Gastrocnemius medialis (tissue), 4 donors: ENCODE results near the gene RPL28. TPM values are rescaled to one million over a fixed set of nuclear protein-coding genes. Genes with fewer than 3 reads are reported as not detected.
"Not testable (repeated sequence)": the region's sequence is repeated elsewhere in the genome, so short reads cannot be mapped to it uniquely, and the experiment has no call there.

Source experiments
- ATAC-seq, 2 donors: fragments of 150-250 bp; one replicate each; pipeline ENCODE4 v1.9.1; 2016
- DNase-seq, 2 donors: peaks; one replicate each; pipeline ENCODE4 v3.0.0-alpha.2; 2019
- H3K27ac ChIP-seq, 4 donors: fragments of 200-600 bp; sonication (generic); 1 replicate in 1 of 4; 2 replicates in 3 of 4; pipeline ENCODE4 v1.5.1; 2016 to 2018; ENCODE audit warnings: mild to moderate bottlenecking in 2 of 4, moderate library complexity in 1 of 4
- H3K27me3 ChIP-seq, 3 donors: fragments of 200-600 bp; sonication (generic) in 2 of 3; 1 replicate in 1 of 3; 2 replicates in 2 of 3; pipeline versions ENCODE4 v1.5.1 to v1.6.0; 2016 to 2019; ENCODE audit warnings: mild to moderate bottlenecking in 1 of 3, moderate library complexity in 1 of 3
- H3K36me3 ChIP-seq, 2 donors: fragments of 200-600 bp; sonication (generic) in 1 of 2; one replicate each; pipeline ENCODE4 v1.5.1; 2017 to 2018
- H3K4me1 ChIP-seq, 2 donors: fragments of 200-600 bp; sonication (generic) in 1 of 2; one replicate each; pipeline ENCODE4 v1.5.1; 2016 to 2017; ENCODE audit warnings: mild to moderate bottlenecking in 2 of 2
- H3K4me3 ChIP-seq, 4 donors: fragments of 200-600 bp; sonication (generic) in 3 of 4; 1 replicate in 1 of 4; 2 replicates in 3 of 4; pipeline ENCODE4 v1.5.1; 2016 to 2019; ENCODE audit warnings: mild to moderate bottlenecking in 2 of 4
- H3K9me3 ChIP-seq, 3 donors: fragments of 200-600 bp; sonication (generic) in 2 of 3; 1 replicate in 1 of 3; 2 replicates in 2 of 3; pipeline ENCODE4 v1.5.1; 2016 to 2019
- POLR2A ChIP-seq, 2 donors: fragments of 450-650 bp; IDR thresholded peaks; one replicate each; pipeline ENCODE4 v1.6.1; 2017; ENCODE audit warnings: antibody characterized with exemption in 2 of 2, mild to moderate bottlenecking in 2 of 2, moderate library complexity in 2 of 2
- in situ Hi-C, 4 donors: fragments of 200-750 bp; cut with MboI; loops; one replicate each; pipeline versions ENCODE4 v1.15.0 to v1.8.0; 2017; ENCODE audit warnings: low sequenced_read_pairs in 4 of 4
- intact Hi-C: fragments of 100-400 bp; cut with DNase I; formaldehyde crosslinking; loops from one replicate; pipeline ENCODE4 v1.15.1; 2023; ENCODE audit warnings: low total_unique reads
- total RNA-seq, 4 donors: library from RNA; depleted of rRNA; stranded (reverse); fragments of >200 nt; gene quantifications; one replicate each; pipeline versions ENCODE4 v1.1.0 to v1.2.3, GENCODE V29; 2016
- TF ChIP-seq, protein P1 (sequence below), 5 experiments: fragments of 450-650 bp in 3 of 5; fragments of 200-600 bp in 2 of 5; sonication (generic) in 2 of 5; IDR thresholded peaks in 4 of 5; conservative IDR thresholded peaks in 1 of 5; 1 replicate in 4 of 5; 2 replicates in 1 of 5; pipeline ENCODE4 v1.5.1; 2016 to 2019; ENCODE audit warnings: antibody characterized with exemption in 5 of 5, mild to moderate bottlenecking in 3 of 5, moderate library complexity in 3 of 5

Gene RPL28
- total RNA-seq, 4 donors from 2014 or later = 123 to 278 (median 206) TPM

DNA sequence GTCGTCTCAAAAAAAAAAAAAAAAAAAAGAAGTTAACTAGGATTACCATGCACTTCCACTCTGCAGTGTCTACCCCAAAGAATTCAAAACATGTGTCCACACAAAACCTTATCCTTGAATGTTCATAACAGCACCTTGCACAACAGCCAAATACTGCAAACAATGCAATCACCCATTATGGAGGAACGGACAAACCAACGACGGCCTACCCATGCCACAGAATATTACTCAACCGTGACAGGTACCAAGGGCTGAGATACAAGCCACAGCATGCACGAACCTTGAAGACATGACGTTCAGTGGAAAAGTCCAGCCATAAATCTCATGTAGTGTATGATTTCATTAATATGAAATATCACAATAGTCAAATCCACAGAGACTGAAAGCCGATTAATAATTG is 60.3 kb downstream of the RPL28 start:
- intact Hi-C loops = no loop called here
- Histone ChIP-seq H3K27ac (no peak overlapping the region), H3K4me1 (no peaks in the 10 kb centered on the region), H3K36me3 (no peaks in the 10 kb centered on the region), H3K9me3 (no peaks in the 10 kb centered on the region), H3K4me3 (no peak overlapping the region), H3K27me3 (peaks cover 58 to 73% (median 60%) of the 10 kb centered on the region in 3 donors)
- no peak for DNase-seq
- no peak for TF ChIP-seq POLR2A (IDR thresholded peaks at IDR 0.05)
- TF ChIP-seq, protein P1, sequence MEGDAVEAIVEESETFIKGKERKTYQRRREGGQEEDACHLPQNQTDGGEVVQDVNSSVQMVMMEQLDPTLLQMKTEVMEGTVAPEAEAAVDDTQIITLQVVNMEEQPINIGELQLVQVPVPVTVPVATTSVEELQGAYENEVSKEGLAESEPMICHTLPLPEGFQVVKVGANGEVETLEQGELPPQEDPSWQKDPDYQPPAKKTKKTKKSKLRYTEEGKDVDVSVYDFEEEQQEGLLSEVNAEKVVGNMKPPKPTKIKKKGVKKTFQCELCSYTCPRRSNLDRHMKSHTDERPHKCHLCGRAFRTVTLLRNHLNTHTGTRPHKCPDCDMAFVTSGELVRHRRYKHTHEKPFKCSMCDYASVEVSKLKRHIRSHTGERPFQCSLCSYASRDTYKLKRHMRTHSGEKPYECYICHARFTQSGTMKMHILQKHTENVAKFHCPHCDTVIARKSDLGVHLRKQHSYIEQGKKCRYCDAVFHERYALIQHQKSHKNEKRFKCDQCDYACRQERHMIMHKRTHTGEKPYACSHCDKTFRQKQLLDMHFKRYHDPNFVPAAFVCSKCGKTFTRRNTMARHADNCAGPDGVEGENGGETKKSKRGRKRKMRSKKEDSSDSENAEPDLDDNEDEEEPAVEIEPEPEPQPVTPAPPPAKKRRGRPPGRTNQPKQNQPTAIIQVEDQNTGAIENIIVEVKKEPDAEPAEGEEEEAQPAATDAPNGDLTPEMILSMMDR (IDR thresholded peaks at IDR 0.05 in 4 of 5, conservative IDR thresholded peaks at IDR 0.05 in 1 of 5) = no peak
- ATAC-seq = no peak
- in situ Hi-C loops = no loop called here

DNA sequence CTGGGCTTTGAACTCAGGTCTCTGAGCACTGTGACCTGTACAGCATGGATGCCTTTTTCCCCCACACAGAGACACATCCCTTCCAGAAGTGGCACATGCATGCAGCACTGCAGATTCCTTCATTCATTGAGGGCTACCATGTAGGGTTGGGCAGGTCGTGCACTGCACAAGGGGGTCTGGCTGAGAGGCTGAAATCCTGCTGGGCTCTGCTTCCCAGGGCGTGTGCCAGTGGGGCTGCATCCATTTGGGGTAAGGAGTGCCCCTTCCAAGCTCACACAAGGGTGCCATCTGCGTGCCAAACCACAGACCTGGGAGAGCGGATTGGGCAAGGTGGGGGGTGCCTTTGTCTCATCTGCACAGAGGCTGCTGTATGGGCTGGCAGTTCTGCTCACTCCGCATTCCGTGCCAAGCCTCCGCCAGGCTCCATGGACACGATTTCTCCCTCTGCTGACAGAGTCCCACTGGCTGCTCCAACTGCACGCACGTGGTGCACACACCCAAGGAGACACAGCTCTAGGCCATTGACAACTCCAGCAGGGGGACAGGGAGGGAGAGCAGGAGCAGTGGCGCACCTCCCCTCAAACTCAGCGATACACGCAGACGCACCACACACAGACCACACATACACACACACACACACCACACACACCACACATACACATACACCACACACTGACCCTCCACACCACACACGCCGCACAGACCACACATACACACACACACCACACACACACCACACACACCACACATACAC is 61.9 kb downstream of the RPL28 start:
- TF ChIP-seq POLR2A (IDR thresholded peaks at IDR 0.05) = no peak
- TF ChIP-seq, protein P1 (IDR thresholded peaks at IDR 0.05 in 4 of 5, conservative IDR thresholded peaks at IDR 0.05 in 1 of 5) = no peak
- ATAC-seq (no peak), DNase-seq (no peak)
- Histone ChIP-seq H3K4me1 (peaks cover 3 to 11% of the 10 kb centered on the region in 2 donors), H3K9me3 (no peaks in the 10 kb centered on the region), H3K36me3 (no peaks in the 10 kb centered on the region), H3K27ac (no peak overlapping the region), H3K4me3 (no peak overlapping the region), H3K27me3 (peaks cover 61 to 77% (median 62%) of the 10 kb centered on the region in 3 donors)
- in situ Hi-C loops (no loop called here), intact Hi-C loops (no loop called here)

DNA sequence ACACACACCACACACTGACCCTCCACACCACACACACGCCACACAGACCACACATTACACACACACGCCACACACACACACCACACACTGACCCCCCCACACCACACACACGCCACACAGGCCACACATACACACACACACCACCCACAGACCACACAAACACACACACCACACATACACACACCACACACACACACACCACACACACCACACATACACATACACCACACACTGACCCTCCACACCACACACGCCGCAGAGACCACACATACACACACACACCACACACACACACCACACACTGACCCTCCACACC is 62.4 kb downstream of the RPL28 start:
- intact Hi-C loops, in situ Hi-C loops, H3K36me3 ChIP-seq, ATAC-seq, H3K4me3 ChIP-seq, H3K9me3 ChIP-seq, DNase-seq, H3K27ac ChIP-seq: not testable (repeated sequence)
- peaks cover 58 to 72% (median 62%) of the 10 kb centered on the region in 3 donors for H3K27me3 ChIP-seq
- H3K4me1 ChIP-seq = peaks cover 3 to 11% of the 10 kb centered on the region in 2 donors

DNA sequence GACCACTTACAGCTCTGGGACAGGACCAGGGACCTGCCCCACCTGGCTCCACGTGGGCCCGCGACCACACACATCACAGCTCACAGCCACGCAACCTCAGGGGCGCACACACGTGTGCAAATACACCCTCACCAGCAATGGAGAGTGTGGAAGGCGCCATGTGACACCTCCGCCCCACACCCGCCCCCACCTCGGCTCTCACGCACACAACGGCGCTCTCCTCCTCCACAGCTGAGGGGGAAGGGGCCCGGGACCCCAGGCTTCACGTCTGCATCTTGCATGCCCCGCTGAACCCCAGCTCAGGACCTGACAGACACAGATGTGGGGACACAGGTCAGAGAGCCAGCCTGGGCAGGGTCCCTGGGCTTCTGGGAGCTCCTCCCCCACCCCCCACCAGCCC is 63.7 kb downstream of the RPL28 start:
- in situ Hi-C loops = no loop called here

More for the DNA sequence above, 63.7 kb downstream of the RPL28 start:
- H3K9me3 ChIP-seq = no peaks in the 10 kb centered on the region
- DNase-seq (no peak), ATAC-seq (no peak)
- intact Hi-C loops = no loop called here
- TF ChIP-seq, protein P1 (IDR thresholded peaks at IDR 0.05 in 4 of 5, conservative IDR thresholded peaks at IDR 0.05 in 1 of 5) = no peak
- no peak for TF ChIP-seq POLR2A (IDR thresholded peaks at IDR 0.05)
- H3K27me3 ChIP-seq = peaks cover 45 to 59% (median 51%) of the 10 kb centered on the region in 3 donors
- H3K36me3 ChIP-seq = no peaks in the 10 kb centered on the region
- no peak overlapping the region for H3K4me3 ChIP-seq
- no peak overlapping the region for H3K27ac ChIP-seq
- H3K4me1 ChIP-seq = peaks cover 3 to 11% of the 10 kb centered on the region in 2 donors
